ENCODE results near the gene RNF123.

The RNF123 gene

DNA sequence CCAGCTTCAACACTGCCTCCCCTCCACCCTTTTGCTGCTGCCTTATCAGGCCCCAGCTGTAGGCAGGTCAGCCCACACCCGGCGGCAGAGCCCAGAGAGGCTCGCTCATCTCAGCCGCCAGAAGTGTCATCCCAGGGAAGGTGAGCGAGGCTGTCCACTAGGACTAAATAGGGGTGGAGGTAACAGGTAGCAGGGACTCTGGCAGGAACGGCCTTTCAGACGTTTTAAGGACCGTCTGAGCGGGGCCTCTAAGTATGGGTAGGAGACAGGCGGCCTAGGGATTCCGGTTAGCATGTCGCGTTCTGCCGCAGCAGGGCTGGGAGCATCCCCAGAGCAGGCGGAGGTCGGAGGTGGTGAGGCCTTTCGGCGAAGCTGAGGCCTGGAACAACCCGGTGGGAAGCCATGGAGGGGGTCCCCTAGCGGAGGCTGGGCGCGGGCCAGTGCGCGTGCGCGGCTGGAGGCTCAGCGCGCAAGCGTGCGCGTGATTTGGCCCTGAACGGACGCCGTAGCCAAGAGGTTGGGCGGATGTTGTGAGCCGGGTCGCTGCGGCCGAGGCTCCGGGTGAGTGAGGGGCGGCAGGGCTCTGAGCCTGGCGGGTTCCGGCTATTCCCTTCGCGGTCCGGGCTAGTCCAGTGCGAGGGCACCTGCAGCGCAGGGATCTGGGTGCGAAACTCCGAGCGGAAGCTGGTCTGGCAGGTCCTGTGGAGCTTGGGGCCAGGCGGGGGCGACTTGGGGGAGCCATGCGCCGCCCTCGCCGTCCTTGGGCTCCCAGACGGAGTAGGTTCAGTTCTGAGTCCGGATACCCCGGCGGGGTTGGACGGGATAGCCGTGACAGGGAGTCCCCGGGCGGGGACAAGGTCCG, at the start of gene RNF123, which contains the start of gene MST1:
TSS of gene RNF123 (plus strand) at position 512 of the 862 bp plus-strand sequence. CDS start 1,609 bp downstream, outside the sequence.
TSS of gene MST1 (minus strand) at position 429 of the 862 bp plus-strand sequence. CDS start 783 bp downstream, outside the sequence.
- peak within 1 kb of the TSS; percentile 97 for H3K4me2 ChIP-seq (ENCODE audit: low read length)
- H3F3A ChIP-seq (ENCODE audit: insufficient read depth, low read length), result no peaks in the 10 kb centered on the region
- H4K20me1 ChIP-seq (ENCODE audit: insufficient read depth, low read length), result no peaks in the 10 kb centered on the region
- H3K9me2 ChIP-seq (ENCODE audit: low read depth, low read length), result no peaks in the 10 kb centered on the region
- no peak for TF ChIP-seq EZH2 (IDR thresholded peaks at IDR 0.05; ENCODE audit: borderline replicate concordance, low read length)
- TF ChIP-seq, protein P1, sequence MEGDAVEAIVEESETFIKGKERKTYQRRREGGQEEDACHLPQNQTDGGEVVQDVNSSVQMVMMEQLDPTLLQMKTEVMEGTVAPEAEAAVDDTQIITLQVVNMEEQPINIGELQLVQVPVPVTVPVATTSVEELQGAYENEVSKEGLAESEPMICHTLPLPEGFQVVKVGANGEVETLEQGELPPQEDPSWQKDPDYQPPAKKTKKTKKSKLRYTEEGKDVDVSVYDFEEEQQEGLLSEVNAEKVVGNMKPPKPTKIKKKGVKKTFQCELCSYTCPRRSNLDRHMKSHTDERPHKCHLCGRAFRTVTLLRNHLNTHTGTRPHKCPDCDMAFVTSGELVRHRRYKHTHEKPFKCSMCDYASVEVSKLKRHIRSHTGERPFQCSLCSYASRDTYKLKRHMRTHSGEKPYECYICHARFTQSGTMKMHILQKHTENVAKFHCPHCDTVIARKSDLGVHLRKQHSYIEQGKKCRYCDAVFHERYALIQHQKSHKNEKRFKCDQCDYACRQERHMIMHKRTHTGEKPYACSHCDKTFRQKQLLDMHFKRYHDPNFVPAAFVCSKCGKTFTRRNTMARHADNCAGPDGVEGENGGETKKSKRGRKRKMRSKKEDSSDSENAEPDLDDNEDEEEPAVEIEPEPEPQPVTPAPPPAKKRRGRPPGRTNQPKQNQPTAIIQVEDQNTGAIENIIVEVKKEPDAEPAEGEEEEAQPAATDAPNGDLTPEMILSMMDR (IDR thresholded peaks at IDR 0.05; ENCODE audit: low read length), result no peak
- H3K36me3 ChIP-seq (ENCODE audit: insufficient read depth, low read length), result no peaks in the 10 kb centered on the region
- no peaks in the 10 kb centered on the region for H3K27me3 ChIP-seq (ENCODE audit: insufficient read depth, low read length)
- H3K4me1 ChIP-seq (ENCODE audit: insufficient read depth, low read length, severe bottlenecking), result peaks cover 25% of the 10 kb centered on the region
- peak within 1 kb of the TSS; percentile 97 for H3K9ac ChIP-seq (ENCODE audit: low read length)
- H2AFZ ChIP-seq (ENCODE audit: low read length), result no peak within 1 kb of the TSS
- H3K27ac ChIP-seq (ENCODE audit: low read depth, low read length, poor library complexity, severe bottlenecking), result no peak within 1 kb of the TSS
- peak within 1 kb of the TSS; percentile 96 for H3K4me3 ChIP-seq (ENCODE audit: low read depth, low read length, poor library complexity, severe bottlenecking)
- 0 out of 2 replicates have a peak, but pooled peaks cover 5% of the 10 kb centered on the region for H3K79me2 ChIP-seq (ENCODE audit: insufficient read depth, low read length)
- no peaks in the 10 kb centered on the region for H3K9me3 ChIP-seq (ENCODE audit: low read length)

DNA sequence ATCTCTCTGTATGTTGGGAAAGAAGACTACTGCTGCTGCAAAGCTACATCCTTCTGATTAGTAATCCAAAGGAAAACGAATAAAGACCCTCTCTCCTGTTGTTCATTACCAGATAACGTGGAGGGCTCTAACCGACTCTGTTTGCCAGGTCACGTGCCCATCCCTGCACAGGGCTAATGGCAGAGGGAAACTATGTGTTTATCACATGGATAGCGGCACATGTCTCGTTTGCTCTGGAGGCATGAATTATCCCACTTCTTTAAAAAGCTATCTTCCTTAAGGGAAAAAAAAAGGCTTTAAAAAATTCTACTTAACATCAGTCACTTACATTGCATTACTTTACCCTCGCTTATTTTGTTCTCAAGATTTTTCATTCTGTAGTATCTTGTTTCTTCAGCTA, 48.1 kb upstream of the RNF123 start:
- H3K9me2 ChIP-seq (ENCODE audit: low read depth, low read length), result no peaks in the 10 kb centered on the region
- no peak overlapping the region for H2AFZ ChIP-seq (ENCODE audit: low read length)
- H4K20me1 ChIP-seq (ENCODE audit: insufficient read depth, low read length), result no peaks in the 10 kb centered on the region
- no peaks in the 10 kb centered on the region for H3K36me3 ChIP-seq (ENCODE audit: insufficient read depth, low read length)
- H3K9ac ChIP-seq (ENCODE audit: low read length), result no peak overlapping the region
- no peak overlapping the region for H3K27ac ChIP-seq (ENCODE audit: low read depth, low read length, poor library complexity, severe bottlenecking)
- H3K4me3 ChIP-seq (ENCODE audit: low read depth, low read length, poor library complexity, severe bottlenecking), result no peak overlapping the region
- no peaks in the 10 kb centered on the region for H3K9me3 ChIP-seq (ENCODE audit: low read length)
- no peaks in the 10 kb centered on the region for H3K4me1 ChIP-seq (ENCODE audit: insufficient read depth, low read length, severe bottlenecking)
- TF ChIP-seq, protein P1 (IDR thresholded peaks at IDR 0.05; ENCODE audit: low read length), result no peak
- no peak for TF ChIP-seq EZH2 (IDR thresholded peaks at IDR 0.05; ENCODE audit: borderline replicate concordance, low read length)
- H3K4me2 ChIP-seq (ENCODE audit: low read length), result no peak overlapping the region
- no peaks in the 10 kb centered on the region for H3F3A ChIP-seq (ENCODE audit: insufficient read depth, low read length)
- H3K79me2 ChIP-seq (ENCODE audit: insufficient read depth, low read length), result no peaks in the 10 kb centered on the region
- H3K27me3 ChIP-seq (ENCODE audit: insufficient read depth, low read length), result no peaks in the 10 kb centered on the region

DNA sequence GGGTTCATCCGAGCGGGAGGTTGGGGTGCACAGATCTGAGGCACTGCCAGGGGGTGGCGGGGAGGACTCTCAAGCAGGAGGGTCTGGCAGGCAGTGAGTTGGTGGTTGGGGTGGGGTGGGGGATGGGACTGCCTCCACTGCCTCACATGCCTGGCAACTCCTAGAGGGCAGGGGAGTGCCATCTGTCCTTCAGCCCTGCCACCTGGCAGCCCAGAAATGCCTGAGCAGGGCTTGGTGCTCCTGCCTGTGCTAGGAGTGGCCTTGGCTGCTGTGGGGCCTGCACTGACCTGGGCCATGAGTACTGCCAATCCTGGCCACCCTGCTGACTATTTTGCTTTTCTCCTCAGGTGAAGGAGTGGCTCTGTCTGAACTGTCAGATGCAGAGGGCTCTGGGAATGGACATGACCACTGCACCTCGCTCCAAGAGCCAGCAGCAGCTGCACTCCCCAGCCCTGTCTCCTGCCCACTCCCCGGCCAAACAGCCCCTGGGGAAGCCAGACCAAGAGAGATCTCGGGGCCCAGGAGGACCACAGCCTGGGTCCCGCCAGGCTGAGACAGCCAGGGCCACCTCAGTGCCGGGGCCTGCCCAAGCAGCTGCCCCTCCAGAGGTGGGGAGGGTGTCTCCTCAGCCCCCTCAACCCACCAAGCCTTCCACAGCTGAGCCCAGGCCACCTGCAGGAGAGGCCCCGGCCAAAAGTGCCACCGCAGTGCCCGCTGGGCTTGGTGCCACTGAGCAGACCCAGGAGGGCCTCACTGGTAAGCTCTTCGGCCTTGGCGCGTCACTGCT, 47.2 kb upstream of the RNF123 start:
- Histone ChIP-seq H3K4me3 (ENCODE audit: low read depth, low read length, poor library complexity, severe bottlenecking) (no peak overlapping the region), H3K79me2 (ENCODE audit: insufficient read depth, low read length) (no peaks in the 10 kb centered on the region), H3K4me2 (ENCODE audit: low read length) (no peak overlapping the region), H3K4me1 (ENCODE audit: insufficient read depth, low read length, severe bottlenecking) (no peaks in the 10 kb centered on the region), H2AFZ (ENCODE audit: low read length) (no peak overlapping the region), H3K9me2 (ENCODE audit: low read depth, low read length) (no peaks in the 10 kb centered on the region), H3K9ac (ENCODE audit: low read length) (no peak overlapping the region), H4K20me1 (ENCODE audit: insufficient read depth, low read length) (no peaks in the 10 kb centered on the region), H3K36me3 (ENCODE audit: insufficient read depth, low read length) (no peaks in the 10 kb centered on the region), H3F3A (ENCODE audit: insufficient read depth, low read length) (no peaks in the 10 kb centered on the region), H3K9me3 (ENCODE audit: low read length) (no peaks in the 10 kb centered on the region), H3K27ac (ENCODE audit: low read depth, low read length, poor library complexity, severe bottlenecking) (no peak overlapping the region), H3K27me3 (ENCODE audit: insufficient read depth, low read length) (0 out of 2 replicates have a peak, but pooled peaks cover 3% of the 10 kb centered on the region)
- no peak for TF ChIP-seq EZH2 (IDR thresholded peaks at IDR 0.05; ENCODE audit: borderline replicate concordance, low read length)
- TF ChIP-seq, protein P1 (IDR thresholded peaks at IDR 0.05; ENCODE audit: low read length), result no peak

Data from OCI-LY1 (cell line).